Stimulated activated naive CD8-positive, alpha-beta T cell treated with anti-CD3 and anti-CD28 coated beads, Interleukin-15, Interleukin-2, amounts not matched to agents 100 ng/mL and 50 ng/mL, for 24 hours (primary cell): ENCODE data around the gene DNAJB8.

Experiments used
- H3K27ac Mint-ChIP-seq: one replicate; pipeline ENCODE4 v1.8.0; 2021; ENCODE audit warnings: mild to moderate bottlenecking, mixed read lengths
- H3K27me3 Mint-ChIP-seq: one replicate; pipeline ENCODE4 v1.8.0; 2021; ENCODE audit warnings: mixed read lengths
- H3K36me3 Mint-ChIP-seq: one replicate; pipeline ENCODE4 v1.8.0; 2021; ENCODE audit warnings: low read depth, mixed read lengths
- H3K4me1 Mint-ChIP-seq: one replicate; pipeline ENCODE4 v1.8.0; 2021; ENCODE audit warnings: low read depth, mixed read lengths
- H3K4me3 Mint-ChIP-seq: one replicate; pipeline ENCODE4 v1.8.0; 2021; ENCODE audit warnings: mild to moderate bottlenecking, mixed read lengths
- H3K9me3 Mint-ChIP-seq: one replicate; pipeline ENCODE4 v1.8.0; 2021; ENCODE audit warnings: mixed read lengths

Gene DNAJB8

DNA sequence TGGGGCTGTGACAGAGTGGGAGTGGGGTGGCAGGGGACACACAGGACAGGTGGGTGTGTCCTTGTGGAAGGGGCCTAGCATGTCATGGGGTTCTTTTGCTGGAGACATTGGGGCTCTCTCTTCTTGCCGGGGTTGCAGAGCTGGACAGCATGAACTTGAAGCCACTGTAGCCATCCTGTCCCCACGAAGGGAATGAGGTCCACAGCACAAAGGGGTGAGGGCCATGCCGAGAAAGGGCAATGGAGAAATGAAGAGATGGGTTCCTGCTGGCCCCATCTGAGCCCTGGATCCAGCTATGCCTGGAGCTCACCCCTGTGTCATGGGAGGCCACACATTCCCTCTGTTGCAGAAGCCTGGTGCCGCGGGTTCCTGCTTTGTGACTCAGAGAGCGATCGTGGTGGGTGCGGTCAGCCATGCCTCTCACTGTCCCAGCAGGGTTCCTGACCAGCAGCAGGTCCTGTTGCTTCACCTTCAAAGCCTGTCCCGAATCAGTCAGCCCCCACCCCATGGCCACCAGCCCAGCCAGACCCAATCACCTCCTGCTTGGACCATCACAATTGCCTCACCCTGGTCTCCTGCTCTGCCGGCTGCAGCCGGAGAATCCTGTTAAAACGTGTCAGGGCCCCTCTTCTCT lies 50.0 kb downstream of the DNAJB8 start:
- no peak overlapping the region for H3K4me3 Mint-ChIP-seq

DNA sequence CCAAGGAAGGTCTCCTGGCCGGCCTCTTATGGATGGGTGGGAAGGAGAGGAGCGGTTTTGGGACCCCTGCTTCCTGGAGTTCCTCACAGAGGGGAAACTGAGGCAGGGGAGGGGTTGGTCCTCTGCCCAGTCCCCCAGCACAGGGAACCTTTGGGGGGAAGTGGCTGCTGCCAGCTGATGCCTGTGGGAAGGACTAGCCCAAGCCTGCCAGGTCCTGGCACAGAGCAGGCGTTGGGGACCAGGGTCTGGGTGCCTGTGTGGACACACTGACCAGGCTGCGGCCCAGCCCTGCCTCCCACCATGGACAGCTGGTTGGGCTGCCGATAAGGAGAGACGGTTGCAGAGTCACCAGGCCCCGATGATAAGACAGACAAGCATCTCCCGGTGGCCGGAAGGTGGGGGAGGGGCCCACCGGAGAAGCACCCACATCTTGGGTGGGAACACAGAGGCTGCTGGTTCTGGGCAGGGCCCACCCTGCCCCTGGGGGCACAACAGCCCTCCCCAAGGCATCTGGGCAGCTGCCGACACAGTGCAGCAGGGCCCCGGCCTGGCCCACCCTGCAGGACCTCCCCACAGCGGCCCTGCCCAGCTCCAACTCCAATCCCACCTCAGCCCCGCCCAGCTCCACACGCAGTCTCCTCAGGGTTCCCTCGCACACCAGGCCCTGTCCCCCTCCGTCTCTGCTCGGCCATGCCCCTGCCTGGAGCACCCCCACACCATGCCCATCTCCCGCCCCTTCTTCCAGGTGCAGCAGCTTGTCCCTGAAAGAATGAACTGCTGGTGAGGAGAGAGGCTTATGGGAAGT lies 50.7 kb downstream of the DNAJB8 start:
- Mint-ChIP-seq H3K27me3 (no peaks in the 10 kb centered on the region), H3K36me3 (no peaks in the 10 kb centered on the region), H3K4me3 (no peak overlapping the region), H3K4me1 (no peaks in the 10 kb centered on the region), H3K9me3 (no peaks in the 10 kb centered on the region), H3K27ac (no peak overlapping the region)

More for the DNA sequence above, 50.0 kb downstream of the DNAJB8 start:
- Mint-ChIP-seq H3K9me3 (no peaks in the 10 kb centered on the region), H3K27me3 (no peaks in the 10 kb centered on the region), H3K4me1 (no peaks in the 10 kb centered on the region), H3K27ac (no peak overlapping the region), H3K36me3 (no peaks in the 10 kb centered on the region)

DNA sequence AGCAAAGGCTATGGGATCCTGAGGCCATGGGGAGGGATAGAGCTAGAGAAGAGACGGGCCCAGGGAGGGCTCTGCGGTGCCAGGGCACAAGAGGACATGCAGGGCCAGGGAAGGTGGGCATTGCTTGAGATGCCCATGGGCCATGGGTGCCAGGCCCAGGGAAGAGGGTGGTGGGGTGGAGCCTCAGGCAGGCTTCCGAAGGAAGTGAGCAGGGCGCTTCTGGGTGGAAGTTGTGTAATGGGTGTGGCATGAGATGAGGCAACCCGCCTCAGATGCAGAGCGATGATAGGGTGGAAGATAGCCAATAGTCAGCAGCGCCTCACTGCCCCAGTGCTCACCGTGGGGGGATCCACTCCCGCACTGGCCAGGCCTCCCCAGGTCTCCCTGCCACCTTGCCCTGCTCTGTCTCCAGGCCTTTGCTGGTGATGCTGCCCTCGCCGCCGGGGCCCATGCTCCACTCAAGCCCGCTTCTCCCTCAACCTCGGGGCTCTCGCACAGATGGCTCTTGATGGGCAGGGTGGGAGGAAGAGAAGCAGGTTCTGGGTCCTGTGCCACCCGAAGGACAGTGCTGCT lies 51.4 kb downstream of the DNAJB8 start:
- Mint-ChIP-seq H3K27ac (no peak overlapping the region), H3K4me3 (no peak overlapping the region), H3K4me1 (no peaks in the 10 kb centered on the region), H3K27me3 (no peaks in the 10 kb centered on the region), H3K36me3 (no peaks in the 10 kb centered on the region), H3K9me3 (no peaks in the 10 kb centered on the region)

GRCh38 chr3:128413413-128414205 lies 53.1 kb downstream of the DNAJB8 start:
- H3K36me3 Mint-ChIP-seq: no peaks in the 10 kb centered on the region
- H3K4me1 Mint-ChIP-seq: no peaks in the 10 kb centered on the region
- no peak overlapping the region for H3K27ac Mint-ChIP-seq
- no peak overlapping the region for H3K4me3 Mint-ChIP-seq
- no peaks in the 10 kb centered on the region for H3K9me3 Mint-ChIP-seq
- H3K27me3 Mint-ChIP-seq: no peaks in the 10 kb centered on the region

- no peaks in the 10 kb centered on the region for H3K27me3 Mint-ChIP-seq
- H3K36me3 Mint-ChIP-seq: no peaks in the 10 kb centered on the region
- H3K4me3 Mint-ChIP-seq: no peak overlapping the region
- no peaks in the 10 kb centered on the region for H3K4me1 Mint-ChIP-seq
- no peak overlapping the region for H3K27ac Mint-ChIP-seq
- H3K9me3 Mint-ChIP-seq: no peaks in the 10 kb centered on the region
Observed at GRCh38 chr3:128413003-128413370, 53.7 kb downstream of the DNAJB8 start.
